Stomach (tissue), 4 donors: ENCODE data around the gene MMRN1.

Source experiments
- EP300 ChIP-seq: sonication (generic); formaldehyde crosslinking; IDR thresholded peaks from one replicate; pipeline ENCODE4 v1.6.1; 2017; ENCODE audit warnings: antibody characterized with exemption
- TF ChIP-seq, protein P1 (sequence below), 7 experiments: fragments of 450-650 bp in 4 of 7; fragments of 200-600 bp in 3 of 7; sonication (generic) in 3 of 7; IDR thresholded peaks; one replicate each; pipeline ENCODE4 v1.5.1; 2016 to 2019; ENCODE audit warnings: antibody characterized with exemption in 7 of 7, control low read depth in 2 of 7, mild to moderate bottlenecking in 1 of 7

DNA sequence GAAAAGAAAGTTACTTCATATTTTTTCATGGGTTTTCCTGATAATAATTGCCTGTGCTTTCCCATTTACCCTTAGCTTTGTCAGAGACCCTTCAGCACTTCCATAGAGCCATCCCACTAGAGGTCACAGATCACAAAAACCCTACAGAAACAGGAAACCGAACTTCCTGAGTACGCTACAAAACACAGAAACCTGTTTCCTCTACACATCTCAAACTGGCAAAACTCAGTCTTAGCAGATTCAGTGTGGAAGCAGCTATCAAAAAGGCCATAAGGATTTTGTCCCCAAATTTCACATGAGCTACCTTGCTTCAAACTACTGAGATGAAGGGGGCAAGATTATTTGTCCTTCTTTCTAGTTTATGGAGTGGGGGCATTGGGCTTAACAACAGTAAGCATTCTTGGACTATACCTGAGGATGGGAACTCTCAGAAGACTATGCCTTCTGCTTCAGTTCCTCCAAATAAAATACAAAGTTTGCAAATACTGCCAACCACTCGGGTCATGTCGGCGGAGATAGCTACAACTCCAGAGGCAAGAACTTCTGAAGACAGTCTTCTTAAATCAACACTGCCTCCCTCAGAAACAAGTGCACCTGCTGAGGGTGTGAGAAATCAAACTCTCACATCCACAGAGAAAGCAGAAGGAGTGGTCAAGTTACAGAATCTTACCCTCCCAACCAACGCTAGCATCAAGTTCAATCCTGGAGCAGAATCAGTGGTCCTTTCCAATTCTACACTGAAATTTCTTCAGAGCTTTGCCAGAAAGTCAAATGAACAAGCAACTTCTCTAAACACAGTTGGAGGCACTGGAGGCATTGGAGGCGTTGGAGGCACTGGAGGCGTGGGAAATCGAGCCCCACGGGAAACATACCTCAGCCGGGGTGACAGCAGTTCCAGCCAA, at the start of gene MMRN1:
- TF ChIP-seq, protein P1, sequence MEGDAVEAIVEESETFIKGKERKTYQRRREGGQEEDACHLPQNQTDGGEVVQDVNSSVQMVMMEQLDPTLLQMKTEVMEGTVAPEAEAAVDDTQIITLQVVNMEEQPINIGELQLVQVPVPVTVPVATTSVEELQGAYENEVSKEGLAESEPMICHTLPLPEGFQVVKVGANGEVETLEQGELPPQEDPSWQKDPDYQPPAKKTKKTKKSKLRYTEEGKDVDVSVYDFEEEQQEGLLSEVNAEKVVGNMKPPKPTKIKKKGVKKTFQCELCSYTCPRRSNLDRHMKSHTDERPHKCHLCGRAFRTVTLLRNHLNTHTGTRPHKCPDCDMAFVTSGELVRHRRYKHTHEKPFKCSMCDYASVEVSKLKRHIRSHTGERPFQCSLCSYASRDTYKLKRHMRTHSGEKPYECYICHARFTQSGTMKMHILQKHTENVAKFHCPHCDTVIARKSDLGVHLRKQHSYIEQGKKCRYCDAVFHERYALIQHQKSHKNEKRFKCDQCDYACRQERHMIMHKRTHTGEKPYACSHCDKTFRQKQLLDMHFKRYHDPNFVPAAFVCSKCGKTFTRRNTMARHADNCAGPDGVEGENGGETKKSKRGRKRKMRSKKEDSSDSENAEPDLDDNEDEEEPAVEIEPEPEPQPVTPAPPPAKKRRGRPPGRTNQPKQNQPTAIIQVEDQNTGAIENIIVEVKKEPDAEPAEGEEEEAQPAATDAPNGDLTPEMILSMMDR (IDR thresholded peaks at IDR 0.05) = no peak
- TF ChIP-seq EP300 = no peak
